GM23338 (cell line): ENCODE data around the gene GRAMD1C. TPM values are rescaled to one million over a fixed set of nuclear protein-coding genes. Genes with fewer than 3 reads are reported as not detected.

ENCODE experiments used
- CTCF ChIP-seq, 2 experiments: fragments of 200-600 bp in 1 of 2; sonication (generic) in 1 of 2; conservative IDR thresholded peaks; 2 replicates each; pipeline versions ENCODE4 v1.5.1 to v1.6.1; 2016 to 2017; ENCODE audit warnings: antibody characterized with exemption in 2 of 2, low read depth in 2 of 2, mild to moderate bottlenecking in 2 of 2, moderate library complexity in 1 of 2
- ETS1 ChIP-seq: IDR thresholded peaks from 2 replicates; pipeline ENCODE4 v1.6.1; 2016; ENCODE audit warnings: antibody characterized with exemption
- EZH2 ChIP-seq: fragments of 200-600 bp; sonication (generic); IDR thresholded peaks from one replicate; pipeline ENCODE4 v1.8.0; 2017; ENCODE audit warnings: antibody characterized with exemption, mild to moderate bottlenecking, low read depth; ENCODE audit not compliant: unreplicated experiment
- JUNB ChIP-seq: IDR thresholded peaks from one replicate; pipeline ENCODE4 v1.6.1; 2016; ENCODE audit warnings: antibody characterized with exemption; ENCODE audit not compliant: unreplicated experiment
- NANOG ChIP-seq: IDR thresholded peaks from 2 replicates; pipeline ENCODE4 v1.6.1; 2016; ENCODE audit warnings: antibody characterized with exemption, borderline replicate concordance
- REST ChIP-seq: IDR thresholded peaks from one replicate; pipeline ENCODE4 v1.6.1; 2018; ENCODE audit warnings: antibody characterized with exemption; ENCODE audit not compliant: unreplicated experiment
- STAT1 ChIP-seq: IDR thresholded peaks from one replicate; pipeline ENCODE4 v1.6.1; 2016; ENCODE audit warnings: antibody characterized with exemption; ENCODE audit not compliant: unreplicated experiment
- ZNF114 ChIP-seq: fragments of 250-450 bp; sonication (Bioruptor Pico); IDR thresholded peaks from 2 replicates; pipeline ENCODE4 v1.5.0; 2020; ENCODE audit warnings: mild to moderate bottlenecking, moderate library complexity
- ZNF331 ChIP-seq: fragments of 250-450 bp; sonication (Bioruptor Pico); IDR thresholded peaks from 2 replicates; pipeline ENCODE4 v1.5.0; 2020; ENCODE audit warnings: low read depth, mild to moderate bottlenecking, moderate library complexity
- polyA plus RNA-seq: library from polyadenylated mRNA; unstranded; fragments of >200 nt; fragmentation: Nextera tagmentation; extraction: Ambion mirVana; gene quantifications from 2 replicates; pipeline ENCODE4 v1.2.1, GENCODE V29; 2016
- total RNA-seq: library from RNA; depleted of rRNA; stranded (reverse); fragments of >200 nt; shearing (Covaris generic); gene quantifications from 2 replicates; pipeline ENCODE4 v1.2.3, GENCODE V29; 2014
- TF ChIP-seq, protein P1 (sequence below): fragments of 250-450 bp; sonication (Bioruptor Pico); IDR thresholded peaks from 2 replicates; pipeline ENCODE4 v1.5.0; 2020; ENCODE audit warnings: mild to moderate bottlenecking, moderate library complexity

GRAMD1C gene
- total and polyA plus RNA-seq, 2 experiments from 2014 or later = 3.3 to 3.6 TPM

- TF ChIP-seq, protein P1, sequence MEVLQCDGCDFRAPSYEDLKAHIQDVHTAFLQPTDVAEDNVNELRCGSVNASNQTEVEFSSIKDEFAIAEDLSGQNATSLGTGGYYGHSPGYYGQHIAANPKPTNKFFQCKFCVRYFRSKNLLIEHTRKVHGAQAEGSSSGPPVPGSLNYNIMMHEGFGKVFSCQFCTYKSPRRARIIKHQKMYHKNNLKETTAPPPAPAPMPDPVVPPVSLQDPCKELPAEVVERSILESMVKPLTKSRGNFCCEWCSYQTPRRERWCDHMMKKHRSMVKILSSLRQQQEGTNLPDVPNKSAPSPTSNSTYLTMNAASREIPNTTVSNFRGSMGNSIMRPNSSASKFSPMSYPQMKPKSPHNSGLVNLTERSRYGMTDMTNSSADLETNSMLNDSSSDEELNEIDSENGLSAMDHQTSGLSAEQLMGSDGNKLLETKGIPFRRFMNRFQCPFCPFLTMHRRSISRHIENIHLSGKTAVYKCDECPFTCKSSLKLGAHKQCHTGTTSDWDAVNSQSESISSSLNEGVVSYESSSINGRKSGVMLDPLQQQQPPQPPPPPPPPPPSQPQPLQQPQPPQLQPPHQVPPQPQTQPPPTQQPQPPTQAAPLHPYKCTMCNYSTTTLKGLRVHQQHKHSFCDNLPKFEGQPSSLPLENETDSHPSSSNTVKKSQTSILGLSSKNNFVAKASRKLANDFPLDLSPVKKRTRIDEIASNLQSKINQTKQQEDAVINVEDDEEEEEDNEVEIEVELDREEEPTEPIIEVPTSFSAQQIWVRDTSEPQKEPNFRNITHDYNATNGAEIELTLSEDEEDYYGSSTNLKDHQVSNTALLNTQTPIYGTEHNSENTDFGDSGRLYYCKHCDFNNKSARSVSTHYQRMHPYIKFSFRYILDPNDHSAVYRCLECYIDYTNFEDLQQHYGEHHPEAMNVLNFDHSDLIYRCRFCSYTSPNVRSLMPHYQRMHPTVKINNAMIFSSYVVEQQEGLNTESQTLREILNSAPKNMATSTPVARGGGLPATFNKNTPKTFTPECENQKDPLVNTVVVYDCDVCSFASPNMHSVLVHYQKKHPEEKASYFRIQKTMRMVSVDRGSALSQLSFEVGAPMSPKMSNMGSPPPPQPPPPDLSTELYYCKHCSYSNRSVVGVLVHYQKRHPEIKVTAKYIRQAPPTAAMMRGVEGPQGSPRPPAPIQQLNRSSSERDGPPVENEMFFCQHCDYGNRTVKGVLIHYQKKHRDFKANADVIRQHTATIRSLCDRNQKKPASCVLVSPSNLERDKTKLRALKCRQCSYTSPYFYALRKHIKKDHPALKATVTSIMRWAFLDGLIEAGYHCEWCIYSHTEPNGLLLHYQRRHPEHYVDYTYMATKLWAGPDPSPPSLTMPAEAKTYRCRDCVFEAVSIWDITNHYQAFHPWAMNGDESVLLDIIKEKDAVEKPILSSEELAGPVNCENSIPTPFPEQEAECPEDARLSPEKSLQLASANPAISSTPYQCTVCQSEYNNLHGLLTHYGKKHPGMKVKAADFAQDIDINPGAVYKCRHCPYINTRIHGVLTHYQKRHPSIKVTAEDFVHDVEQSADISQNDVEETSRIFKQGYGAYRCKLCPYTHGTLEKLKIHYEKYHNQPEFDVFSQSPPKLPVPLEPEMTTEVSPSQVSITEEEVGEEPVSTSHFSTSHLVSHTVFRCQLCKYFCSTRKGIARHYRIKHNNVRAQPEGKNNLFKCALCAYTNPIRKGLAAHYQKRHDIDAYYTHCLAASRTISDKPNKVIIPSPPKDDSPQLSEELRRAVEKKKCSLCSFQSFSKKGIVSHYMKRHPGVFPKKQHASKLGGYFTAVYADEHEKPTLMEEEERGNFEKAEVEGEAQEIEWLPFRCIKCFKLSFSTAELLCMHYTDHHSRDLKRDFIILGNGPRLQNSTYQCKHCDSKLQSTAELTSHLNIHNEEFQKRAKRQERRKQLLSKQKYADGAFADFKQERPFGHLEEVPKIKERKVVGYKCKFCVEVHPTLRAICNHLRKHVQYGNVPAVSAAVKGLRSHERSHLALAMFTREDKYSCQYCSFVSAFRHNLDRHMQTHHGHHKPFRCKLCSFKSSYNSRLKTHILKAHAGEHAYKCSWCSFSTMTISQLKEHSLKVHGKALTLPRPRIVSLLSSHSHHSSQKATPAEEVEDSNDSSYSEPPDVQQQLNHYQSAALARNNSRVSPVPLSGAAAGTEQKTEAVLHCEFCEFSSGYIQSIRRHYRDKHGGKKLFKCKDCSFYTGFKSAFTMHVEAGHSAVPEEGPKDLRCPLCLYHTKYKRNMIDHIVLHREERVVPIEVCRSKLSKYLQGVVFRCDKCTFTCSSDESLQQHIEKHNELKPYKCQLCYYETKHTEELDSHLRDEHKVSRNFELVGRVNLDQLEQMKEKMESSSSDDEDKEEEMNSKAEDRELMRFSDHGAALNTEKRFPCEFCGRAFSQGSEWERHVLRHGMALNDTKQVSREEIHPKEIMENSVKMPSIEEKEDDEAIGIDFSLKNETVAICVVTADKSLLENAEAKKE (CRISPR knock-in tag) = no peak
- no peak for TF ChIP-seq CTCF (conservative IDR thresholded peaks at IDR 0.05; ENCODE audit: low read depth in 2 of 2)
- no peak for TF ChIP-seq JUNB
- TF ChIP-seq REST = no peak
- TF ChIP-seq ZNF331 (CRISPR knock-in tag) = no peak
- TF ChIP-seq ETS1 = no peak
- TF ChIP-seq EZH2 = no peak
- TF ChIP-seq NANOG = no peak
- no peak for TF ChIP-seq STAT1
- no peak for TF ChIP-seq ZNF114 (CRISPR knock-in tag)
Observed at GRCh38 chr3:113873293-113873692, 34.7 kb downstream of the GRAMD1C start (continued).
